OCI-LY7 (cell line): ENCODE measurements around the gene ZNF526. TPM values are rescaled to one million over a fixed set of nuclear protein-coding genes. Genes with fewer than 3 reads are reported as not detected.

Experiments
- BruUV-seq: library from RNA; stranded (reverse); fragments of 400-500 nt; replicated peaks from 2 replicates; lab custom pipeline; 2021; lab: Mats Ljungman, UMichigan
- CTCF ChIA-PET: fragments of 300-600 bp; sonication (Branson Sonifier 250); formaldehyde crosslinking; loops from one replicate; lab custom pipeline; 2022; ENCODE audit warnings: antibody characterized with exemption; ENCODE audit not compliant: unreplicated experiment; lab: Charles Lee
- POLR2A ChIA-PET: fragments of 300-600 bp; sonication (Branson Sonifier 250); formaldehyde crosslinking; loops from one replicate; lab custom pipeline; 2022; ENCODE audit warnings: antibody characterized with exemption; lab: Charles Lee
- DNase-seq: peaks from one replicate; pipeline ENCODE4 v3.0.0-alpha.2; 2015; ENCODE audit warnings: low spot score
- H2AFZ ChIP-seq: fragments of 200-600 bp; sonication (generic), shearing (Covaris generic); 2 replicates; pipeline ENCODE4 v1.6.1; 2014; ENCODE audit warnings: mild to moderate bottlenecking, antibody characterized with exemption, low read length, moderate library complexity
- H3K27ac ChIP-seq: fragments of 200-600 bp; sonication (generic); 2 replicates; pipeline ENCODE4 v1.5.1; 2014; ENCODE audit warnings: mixed run types, low read depth, mild to moderate bottlenecking, moderate library complexity, low read length, inconsistent platforms; ENCODE audit not compliant: poor library complexity, severe bottlenecking
- H3K36me3 ChIP-seq: fragments of 200-600 bp; sonication (generic); 2 replicates; pipeline ENCODE4 v1.6.1; 2014; ENCODE audit warnings: mild to moderate bottlenecking, antibody characterized with exemption, low read length, moderate library complexity, mixed read lengths; ENCODE audit not compliant: insufficient read depth
- H3K4me1 ChIP-seq: fragments of 200-600 bp; sonication (generic); 2 replicates; pipeline ENCODE4 v1.5.1; 2014; ENCODE audit warnings: mild to moderate bottlenecking, low read length; ENCODE audit not compliant: insufficient read depth, poor library complexity, severe bottlenecking
- H3K4me2 ChIP-seq: fragments of 200-600 bp; sonication (generic); 2 replicates; pipeline ENCODE4 v1.6.1; 2014; ENCODE audit warnings: mild to moderate bottlenecking, low read length
- H3K4me3 ChIP-seq: fragments of 200-600 bp; sonication (generic); 2 replicates; pipeline ENCODE4 v1.5.1; 2014; ENCODE audit warnings: mild to moderate bottlenecking, low read depth, low read length; ENCODE audit not compliant: poor library complexity, severe bottlenecking
- H3K79me2 ChIP-seq: fragments of 200-600 bp; sonication (generic); 2 replicates; pipeline ENCODE4 v1.6.1; 2016; ENCODE audit warnings: low read depth, mild to moderate bottlenecking, low read length, moderate library complexity, mixed read lengths; ENCODE audit not compliant: insufficient read depth
- H3K9me2 ChIP-seq: fragments of 200-600 bp; sonication (generic); 2 replicates; pipeline ENCODE4 v1.6.1; 2016; ENCODE audit warnings: mild to moderate bottlenecking, low read length, mixed read lengths; ENCODE audit not compliant: insufficient read depth
- H3K9me3 ChIP-seq: fragments of 200-600 bp; sonication (generic); 2 replicates; pipeline ENCODE4 v1.6.1; 2014; ENCODE audit warnings: mild to moderate bottlenecking, mixed run types, low read length, mixed read lengths
- H4K20me1 ChIP-seq: fragments of 200-600 bp; sonication (generic); 2 replicates; pipeline ENCODE4 v1.6.1; 2014; ENCODE audit warnings: mild to moderate bottlenecking, antibody characterized with exemption, low read length, moderate library complexity, mixed read lengths; ENCODE audit not compliant: insufficient read depth
- EZH2phosphoT487 ChIP-seq: fragments of 200-600 bp; sonication (generic); IDR thresholded peaks from 2 replicates; pipeline ENCODE4 v1.6.1; 2018; ENCODE audit warnings: low read depth, borderline replicate concordance, mild to moderate bottlenecking, mixed run types, antibody characterized with exemption, low read length, moderate library complexity, mixed read lengths
- intact Hi-C: fragments of 100-400 bp; cut with micrococcal nuclease; formaldehyde crosslinking; loops from one replicate; pipeline ENCODE4 v1.10.0; 2022; ENCODE audit not compliant: unreplicated experiment
- total RNA-seq, 2 experiments: library from RNA; depleted of rRNA in 1 of 2; stranded (reverse); fragments of >200 nt in 1 of 2; shearing (Covaris generic) in 1 of 2; gene quantifications; 2 replicates each; pipeline ENCODE4 v1.2.3, GENCODE V29; 2014 to 2022
- TF ChIP-seq, protein P1 (sequence below): fragments of 200-600 bp; sonication (generic); conservative IDR thresholded peaks from 2 replicates; pipeline ENCODE4 v1.5.1; 2014; ENCODE audit warnings: mild to moderate bottlenecking, antibody characterized with exemption, low read length, moderate library complexity, mixed read lengths

Gene ZNF526
- total RNA-seq, 2 experiments from 2014 or later, result 9.0 to 12.7 TPM

DNA sequence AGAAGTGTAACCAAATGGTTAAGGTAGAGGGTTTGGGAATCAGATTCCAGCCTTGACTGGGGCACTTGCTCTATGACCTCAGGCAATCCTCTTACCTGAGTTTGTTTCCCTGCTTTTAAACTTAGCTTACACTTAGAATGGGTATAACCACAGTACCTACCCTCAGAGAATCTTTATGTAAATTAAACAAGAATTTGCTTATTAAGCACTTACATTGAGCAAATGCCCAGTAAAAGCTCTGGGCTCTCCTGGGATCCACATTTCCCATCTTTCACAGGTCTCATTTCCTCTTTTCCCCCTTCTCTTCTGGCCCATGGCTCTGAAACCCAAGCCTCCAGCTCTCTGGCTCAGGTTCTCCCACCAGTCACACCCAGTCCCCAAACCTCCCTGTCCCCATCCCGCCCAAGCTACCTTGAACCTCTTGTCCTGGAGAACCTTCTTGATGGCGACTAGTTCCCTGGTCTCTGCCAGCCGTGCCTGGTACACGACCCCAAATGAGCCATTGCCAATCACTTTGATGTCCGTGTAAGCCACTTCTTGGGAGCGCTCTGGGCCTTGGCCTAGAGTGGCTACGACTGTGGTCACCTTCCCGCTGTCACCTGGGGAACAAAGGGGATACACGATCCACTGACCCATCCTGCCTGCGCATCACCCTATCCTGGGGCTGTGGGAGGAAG lies 19.6 kb downstream of the ZNF526 start:
- Histone ChIP-seq H3K9me3 (no peaks in the 10 kb centered on the region), H3K9me2 (no peaks in the 10 kb centered on the region), H3K4me1 (peaks cover 15% of the 10 kb centered on the region), H3K4me3 (no peak overlapping the region), H3K4me2 (0 out of 2 replicates have a peak overlapping the region, but pooled peaks have one; percentile 96), H3K79me2 (peaks cover 22% of the 10 kb centered on the region), H2AFZ (no peak overlapping the region), H3K36me3 (peaks cover 46% of the 10 kb centered on the region), H3K27ac (no peak overlapping the region), H4K20me1 (no peaks in the 10 kb centered on the region)
- CTCF ChIA-PET, result no interaction called here
- no peak for TF ChIP-seq EZH2phosphoT487
- BruUV-seq, result no TSS peak
- no peak for DNase-seq
- POLR2A ChIA-PET, result no interaction called here
- intact Hi-C loops, result no loop called here

DNA sequence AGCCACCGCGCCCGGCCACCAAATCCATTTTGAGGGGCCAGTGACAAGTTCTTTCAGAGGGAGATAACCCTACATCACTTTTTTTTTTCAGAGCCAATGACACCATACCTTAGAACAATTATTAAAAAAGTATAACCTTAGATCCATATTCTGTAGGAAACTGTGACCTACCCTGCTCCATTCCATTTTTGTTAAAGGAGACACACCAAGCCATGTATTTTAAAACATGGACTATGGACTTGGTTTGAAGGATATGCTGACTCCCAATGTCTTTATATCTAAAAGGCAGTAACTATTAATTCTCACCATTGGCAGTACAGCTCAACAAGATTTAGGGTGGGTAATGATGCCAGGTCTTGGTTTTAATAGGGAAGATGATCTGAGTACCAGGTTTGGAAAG lies 21.2 kb downstream of the ZNF526 start:
- H2AFZ ChIP-seq, result no peak overlapping the region
- peaks cover 27% of the 10 kb centered on the region for H3K4me1 ChIP-seq
- TF ChIP-seq, protein P1, sequence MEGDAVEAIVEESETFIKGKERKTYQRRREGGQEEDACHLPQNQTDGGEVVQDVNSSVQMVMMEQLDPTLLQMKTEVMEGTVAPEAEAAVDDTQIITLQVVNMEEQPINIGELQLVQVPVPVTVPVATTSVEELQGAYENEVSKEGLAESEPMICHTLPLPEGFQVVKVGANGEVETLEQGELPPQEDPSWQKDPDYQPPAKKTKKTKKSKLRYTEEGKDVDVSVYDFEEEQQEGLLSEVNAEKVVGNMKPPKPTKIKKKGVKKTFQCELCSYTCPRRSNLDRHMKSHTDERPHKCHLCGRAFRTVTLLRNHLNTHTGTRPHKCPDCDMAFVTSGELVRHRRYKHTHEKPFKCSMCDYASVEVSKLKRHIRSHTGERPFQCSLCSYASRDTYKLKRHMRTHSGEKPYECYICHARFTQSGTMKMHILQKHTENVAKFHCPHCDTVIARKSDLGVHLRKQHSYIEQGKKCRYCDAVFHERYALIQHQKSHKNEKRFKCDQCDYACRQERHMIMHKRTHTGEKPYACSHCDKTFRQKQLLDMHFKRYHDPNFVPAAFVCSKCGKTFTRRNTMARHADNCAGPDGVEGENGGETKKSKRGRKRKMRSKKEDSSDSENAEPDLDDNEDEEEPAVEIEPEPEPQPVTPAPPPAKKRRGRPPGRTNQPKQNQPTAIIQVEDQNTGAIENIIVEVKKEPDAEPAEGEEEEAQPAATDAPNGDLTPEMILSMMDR, result no peak
- TF ChIP-seq EZH2phosphoT487, result no peak
- H3K9me3 ChIP-seq, result no peaks in the 10 kb centered on the region
- no peaks in the 10 kb centered on the region for H3K9me2 ChIP-seq
- no peaks in the 10 kb centered on the region for H4K20me1 ChIP-seq
- intact Hi-C loops, result no loop called here
- H3K36me3 ChIP-seq, result peaks cover 36% of the 10 kb centered on the region
- BruUV-seq, result TSS peak; percentile 39
- peak overlapping the region; percentile 96 for H3K4me2 ChIP-seq
- ChIA-PET POLR2A (no interaction called here), CTCF (no interaction called here)
- peak overlapping the region; percentile 92 for H3K4me3 ChIP-seq
- no peak for DNase-seq
- peaks cover 22% of the 10 kb centered on the region for H3K79me2 ChIP-seq
- no peak overlapping the region for H3K27ac ChIP-seq

DNA sequence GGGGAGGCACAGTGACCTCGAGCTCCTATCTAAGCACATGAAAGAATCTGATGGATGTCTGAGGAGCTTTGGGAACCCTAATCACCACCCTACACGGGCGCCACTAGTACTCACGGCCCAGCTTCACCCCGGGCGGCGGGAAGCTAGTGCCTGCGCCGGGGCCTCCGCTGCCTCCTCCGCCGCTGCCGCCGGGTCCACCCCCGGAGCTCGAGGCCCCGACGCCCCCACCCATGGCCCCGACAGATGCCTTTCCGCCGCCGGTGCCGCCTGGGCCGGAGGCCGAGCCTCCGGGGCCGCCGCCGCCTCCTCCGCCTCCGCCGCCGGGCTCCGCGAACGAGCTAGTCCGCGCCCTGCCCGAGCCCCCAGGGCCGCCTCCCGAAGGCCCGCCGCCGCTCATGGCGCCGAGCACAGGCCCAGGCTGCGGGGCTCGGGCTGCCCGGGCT lies 22.0 kb downstream of the ZNF526 start:
- Histone ChIP-seq H3K4me3 (peak overlapping the region; percentile 92), H3K4me1 (peaks cover 33% of the 10 kb centered on the region), H2AFZ (peak overlapping the region; percentile 4; the same call in 1 of the 2 replicates), H3K9me3 (no peaks in the 10 kb centered on the region), H4K20me1 (no peaks in the 10 kb centered on the region), H3K4me2 (peak overlapping the region; percentile 96), H3K79me2 (peaks cover 22% of the 10 kb centered on the region), H3K9me2 (no peaks in the 10 kb centered on the region), H3K27ac (peak overlapping the region; percentile 31), H3K36me3 (peaks cover 37% of the 10 kb centered on the region; the same call in 1 of the 2 replicates)
- intact Hi-C loops, result loop anchor here (2.0 kb wide), 1 partner anchor 133 kb away; no protein-coding TSS in a partner anchor
- peak; percentile 43 for DNase-seq
- ChIA-PET CTCF (no interaction called here), POLR2A (interaction anchor here (0.5 to 1.8 kb wide), 4 partner anchors 21 to 101 kb away, joined by 4 to 9 read pairs (median 6); partner anchors contain the start of gene ZNF526)
- no TSS peak for BruUV-seq
- no peak for TF ChIP-seq EZH2phosphoT487
- TF ChIP-seq, protein P1, result no peak
